Thymus (tissue), 11 donors: ENCODE data around the gene NR4A1. TPM values are rescaled to one million over a fixed set of nuclear protein-coding genes. Genes with fewer than 3 reads are reported as not detected.

Experiments used
- DNase-seq, 9 donors: peaks; one replicate each; pipeline ENCODE4 v3.0.0-alpha.2; 2013; ENCODE audit warnings: low spot score in 9 of 9, low read depth in 6 of 9, missing footprints in 1 of 9
- H3K27ac ChIP-seq, 2 donors: one replicate each; pipeline ENCODE4 v1.5.1; 2013; ENCODE audit warnings: control low read depth in 1 of 2, low read depth in 1 of 2, low read length in 1 of 2, mild to moderate bottlenecking in 1 of 2, moderate library complexity in 1 of 2
- H3K27me3 ChIP-seq, 2 donors: one replicate each; pipeline ENCODE4 v1.5.1; 2013; ENCODE audit warnings: low read length in 1 of 2; ENCODE audit not compliant: control insufficient read depth in 2 of 2, insufficient read depth in 1 of 2
- H3K36me3 ChIP-seq, 2 donors: one replicate each; pipeline ENCODE4 v1.5.1; 2013; ENCODE audit warnings: low read length in 1 of 2, mild to moderate bottlenecking in 1 of 2, moderate library complexity in 1 of 2; ENCODE audit not compliant: control insufficient read depth in 2 of 2, insufficient read depth in 2 of 2
- H3K4me1 ChIP-seq, 2 donors: one replicate each; pipeline ENCODE4 v1.5.1; 2013; ENCODE audit warnings: low read length in 2 of 2; ENCODE audit not compliant: control insufficient read depth in 2 of 2, insufficient read depth in 2 of 2
- H3K4me3 ChIP-seq, 2 donors: one replicate each; pipeline ENCODE4 v1.5.1; 2013; ENCODE audit warnings: low read length in 2 of 2, control low read depth in 1 of 2, mild to moderate bottlenecking in 1 of 2
- H3K9me3 ChIP-seq, 2 donors: one replicate each; pipeline ENCODE4 v1.5.1; 2013; ENCODE audit warnings: low read length in 1 of 2, mild to moderate bottlenecking in 1 of 2; ENCODE audit not compliant: control insufficient read depth in 2 of 2, insufficient read depth in 1 of 2
- WGBS: extraction: QIAGEN DNeasy Blood & Tissue Kit; methylation state at CpG from one replicate; pipeline ENCODE4 v1.1.7; 2013; 5-methylcytosine and 5-hydroxymethylcytosine counted together
- polyA plus RNA-seq: library from polyadenylated mRNA; stranded (reverse); fragments of 200-250 nt; gene quantifications from one replicate; pipeline ENCODE4 v1.2.3, GENCODE V29; 2013
- total RNA-seq: library from RNA; stranded (reverse); fragments of 120-200 nt; gene quantifications from one replicate; pipeline ENCODE4 v1.2.4, GENCODE V29; 2013
- donor health status: healthy.

NR4A1 gene
- total and polyA plus RNA-seq, 2 donors = 10.4 to 106 TPM

DNA sequence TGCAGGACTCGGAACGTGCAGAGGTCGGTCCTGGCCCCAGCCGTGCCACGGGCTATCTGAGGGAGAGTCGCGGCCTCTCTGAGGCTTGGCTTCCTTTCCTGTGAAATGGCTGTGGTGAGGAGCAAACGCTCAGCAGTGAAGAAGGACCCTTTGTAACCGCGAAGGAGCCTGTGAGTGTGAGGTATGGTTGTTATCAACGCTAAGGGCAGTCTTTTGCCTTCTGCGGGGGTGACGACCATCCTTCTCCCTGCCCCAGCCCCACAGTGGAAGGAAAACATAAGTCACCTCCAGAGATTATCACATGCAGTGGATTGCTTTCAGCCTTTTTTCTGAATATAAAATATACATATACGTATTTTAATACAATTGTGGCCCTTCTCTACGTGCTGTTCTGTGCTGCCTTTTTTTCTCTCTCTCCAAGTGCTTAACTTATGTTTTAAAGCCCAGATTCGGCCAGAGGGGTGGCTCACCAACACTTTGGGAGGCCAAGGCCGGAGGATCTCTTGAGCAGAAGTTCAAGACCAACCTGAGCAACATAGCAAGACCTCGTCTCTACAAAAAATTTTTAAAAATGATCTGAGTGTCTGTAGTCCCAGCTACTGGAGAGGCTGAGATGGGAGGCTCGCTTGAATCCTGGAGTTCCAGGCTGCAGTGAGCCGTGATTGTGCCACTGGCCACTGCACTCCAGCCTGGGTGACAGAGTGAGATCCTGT, 27.1 kb upstream of the NR4A1 start:
- no peak for DNase-seq
- H3K4me1 ChIP-seq = peaks cover 19 to 57% of the 10 kb centered on the region in 2 donors
- peaks cover 0 to 16% of the 10 kb centered on the region in 2 donors for H3K27me3 ChIP-seq
- H3K9me3 ChIP-seq = no peaks in the 10 kb centered on the region
- H3K27ac ChIP-seq = peak overlapping the region; percentile 31 to 83
- H3K4me3 ChIP-seq = peak overlapping the region; percentile 43 to 53
- 24% methylated on average over 20 of the region's 20 CpGs for WGBS
- no peaks in the 10 kb centered on the region for H3K36me3 ChIP-seq

DNA sequence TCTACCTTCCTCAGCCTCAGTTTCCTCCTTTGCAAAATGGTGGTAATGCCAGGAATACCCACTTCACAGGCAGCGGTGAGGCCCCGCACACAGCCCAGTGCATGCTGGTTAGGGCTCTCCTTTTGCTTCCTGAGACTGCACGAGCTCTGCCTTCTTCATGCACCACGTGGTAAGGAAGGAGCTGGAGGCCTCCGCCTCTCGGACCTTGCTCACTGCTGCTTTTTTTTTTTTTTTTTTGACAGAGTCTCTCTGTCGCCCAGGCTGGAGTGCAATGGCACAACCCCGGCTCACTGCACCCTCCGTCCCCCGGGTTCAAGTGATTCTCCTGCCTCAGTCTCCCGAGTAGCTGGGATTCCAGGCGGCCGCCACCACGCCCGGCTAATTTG, 26.4 kb upstream of the NR4A1 start:
- 47% methylated on average over 15 of the region's 15 CpGs for WGBS

DNA sequence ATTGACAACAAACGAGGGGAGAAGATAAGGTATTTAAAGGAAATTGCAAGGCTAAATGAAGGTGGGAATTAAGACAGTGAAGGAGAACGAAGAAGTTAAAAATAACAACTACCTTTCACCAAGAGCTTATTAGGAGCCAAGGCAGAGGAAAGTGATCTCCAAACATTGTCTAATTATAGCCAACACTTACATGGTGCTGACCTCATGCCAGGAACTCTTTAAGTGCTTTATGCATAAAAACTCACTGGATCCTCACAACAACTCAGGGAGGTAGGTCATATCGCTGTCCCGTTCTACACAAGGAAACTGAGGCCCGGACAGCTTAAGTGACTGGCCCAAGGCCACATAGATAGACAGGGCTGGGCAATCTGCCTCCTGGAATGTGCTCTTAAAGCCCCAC, 25.0 kb upstream of the NR4A1 start:
- no peak for DNase-seq
- Histone ChIP-seq H3K27ac (no peak overlapping the region), H3K9me3 (no peaks in the 10 kb centered on the region), H3K4me3 (no peak overlapping the region), H3K27me3 (peaks cover 0 to 16% of the 10 kb centered on the region in 2 donors), H3K36me3 (no peaks in the 10 kb centered on the region), H3K4me1 (peaks cover 19 to 43% of the 10 kb centered on the region in 2 donors)
- 90% methylated on average over 5 of the region's 5 CpGs for WGBS

More for the DNA sequence above, 26.4 kb upstream of the NR4A1 start:
- Histone ChIP-seq H3K36me3 (no peaks in the 10 kb centered on the region), H3K4me3 (peak overlapping the region; percentile 8 to 43), H3K27ac (peak overlapping the region in 1 of 2 donors; percentile 83), H3K4me1 (peaks cover 19 to 56% of the 10 kb centered on the region in 2 donors), H3K9me3 (no peaks in the 10 kb centered on the region), H3K27me3 (peaks cover 0 to 16% of the 10 kb centered on the region in 2 donors)
- peak in 6 of 9 donors; percentile 65 to 86 (median 69) for DNase-seq

- 90% methylated on average over 12 of the region's 12 CpGs for WGBS
- Histone ChIP-seq H3K9me3 (no peaks in the 10 kb centered on the region), H3K4me1 (peaks cover 19 to 45% of the 10 kb centered on the region in 2 donors), H3K27me3 (peaks cover 0 to 14% of the 10 kb centered on the region in 2 donors), H3K4me3 (no peak overlapping the region), H3K27ac (no peak overlapping the region), H3K36me3 (no peaks in the 10 kb centered on the region)
- no peak for DNase-seq
Measured at GRCh38 chr12:52027085-52027843, 24.0 kb upstream of the NR4A1 start.

DNA sequence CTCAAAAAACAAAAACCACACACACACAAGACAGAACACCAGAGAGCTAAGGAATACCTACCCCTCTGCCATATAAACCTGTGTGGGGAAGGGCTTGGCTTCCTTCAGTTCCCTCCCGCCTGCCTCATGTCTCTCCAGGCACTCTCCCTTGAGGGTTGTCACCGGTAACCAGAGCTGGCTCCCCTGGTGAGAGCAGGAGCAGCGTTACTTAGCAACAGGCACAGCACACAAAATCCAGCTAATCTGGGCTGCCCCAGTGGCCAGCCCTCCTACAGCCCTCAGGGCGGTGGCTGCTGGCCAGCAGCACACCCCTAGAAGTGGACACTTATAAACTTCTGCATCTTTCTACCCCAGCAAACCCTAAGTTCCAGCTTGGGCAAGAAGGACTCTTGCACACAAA, 21.6 kb upstream of the NR4A1 start:
- H3K9me3 ChIP-seq = peaks cover 0 to 3% of the 10 kb centered on the region in 2 donors
- H3K4me3 ChIP-seq = no peak overlapping the region
- peaks cover 0 to 17% of the 10 kb centered on the region in 2 donors for H3K27me3 ChIP-seq
- no peaks in the 10 kb centered on the region for H3K36me3 ChIP-seq
- 77% methylated on average over 4 of the region's 4 CpGs for WGBS
- no peak for DNase-seq
- peaks cover 12 to 45% of the 10 kb centered on the region in 2 donors for H3K4me1 ChIP-seq
- H3K27ac ChIP-seq = no peak overlapping the region

- Histone ChIP-seq H3K27ac (peak overlapping the region; percentile 32 to 79), H3K4me3 (peak overlapping the region in 1 of 2 donors; percentile 52), H3K4me1 (peaks cover 12 to 47% of the 10 kb centered on the region in 2 donors), H3K36me3 (no peaks in the 10 kb centered on the region), H3K27me3 (peaks cover 17 to 42% of the 10 kb centered on the region in 2 donors), H3K9me3 (peaks cover 0 to 5% of the 10 kb centered on the region in 2 donors)
- 11% methylated on average over 5 of the region's 5 CpGs for WGBS
- no peak for DNase-seq
Measured at GRCh38 chr12:52032446-52032803, 18.8 kb upstream of the NR4A1 start.

DNA sequence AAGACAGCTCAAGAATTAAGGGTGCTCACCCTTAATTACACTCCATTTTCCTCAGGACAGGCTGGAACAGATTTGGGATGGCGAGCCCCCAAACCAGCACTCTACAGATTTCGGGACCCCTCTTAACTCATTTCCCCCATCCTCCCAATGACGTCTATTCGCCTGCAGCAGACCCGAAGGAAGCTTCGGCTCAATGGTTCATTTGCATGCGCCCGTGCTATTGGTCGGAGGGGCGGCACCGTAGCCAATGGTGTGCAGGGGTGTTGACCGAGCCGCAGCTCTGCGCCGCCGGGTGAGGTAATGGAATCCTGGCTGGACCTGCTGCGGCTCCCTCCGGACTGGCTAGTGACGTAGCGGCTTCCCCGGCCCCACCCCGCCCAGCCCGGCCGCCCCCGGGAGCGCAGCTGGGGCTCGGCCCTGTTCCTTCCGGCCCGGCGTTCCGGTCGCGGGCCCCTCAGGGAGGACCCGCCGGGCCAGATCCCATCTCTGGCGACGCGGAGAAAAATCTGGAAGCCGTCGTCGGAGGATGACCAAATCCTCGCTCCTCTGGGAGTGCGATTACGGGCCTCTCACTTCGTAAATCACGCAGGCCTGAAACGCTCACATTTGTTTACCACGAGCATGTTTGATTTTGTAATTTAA, 18.3 kb upstream of the NR4A1 start:
- Histone ChIP-seq H3K9me3 (peaks cover 0 to 5% of the 10 kb centered on the region in 2 donors), H3K4me3 (peak overlapping the region; percentile 39 to 52)
- WGBS = 1% methylated on average over 48 of the region's 48 CpGs

GRCh38 chr12:52033446-52034140, 17.6 kb upstream of the NR4A1 start:
- Histone ChIP-seq H3K36me3 (no peaks in the 10 kb centered on the region), H3K9me3 (peaks cover 0 to 5% of the 10 kb centered on the region in 2 donors), H3K4me3 (peak overlapping the region; percentile 39 to 52), H3K27me3 (peaks cover 19 to 54% of the 10 kb centered on the region in 2 donors), H3K4me1 (peaks cover 14 to 54% of the 10 kb centered on the region in 2 donors), H3K27ac (peak overlapping the region; percentile 65 to 79)
- no peak for DNase-seq
- 45% methylated on average over 13 of the region's 13 CpGs for WGBS

More for the DNA sequence above, 18.3 kb upstream of the NR4A1 start:
- H3K36me3 ChIP-seq = no peaks in the 10 kb centered on the region
- peak overlapping the region; percentile 79 for H3K27ac ChIP-seq
- DNase-seq = peak in 8 of 9 donors; percentile 73 to 93 (median 83)
- peaks cover 14 to 52% of the 10 kb centered on the region in 2 donors for H3K4me1 ChIP-seq
- peaks cover 19 to 47% of the 10 kb centered on the region in 2 donors for H3K27me3 ChIP-seq
